Activated CD4-positive, alpha-beta T cell treated with anti-CD3 and anti-CD28 coated beads, Interleukin-10, Interleukin-2, amounts not matched to agents 100 ng/mL and 50 ng/mL, durations not matched to agents 16 hours and 8 hours (primary cell): Measurements from ENCODE around the gene PIK3IP1.

Experiments
- DNase-seq: peaks from one replicate; pipeline ENCODE4 v3.0.0-alpha.2; 2020

Gene PIK3IP1

DNA sequence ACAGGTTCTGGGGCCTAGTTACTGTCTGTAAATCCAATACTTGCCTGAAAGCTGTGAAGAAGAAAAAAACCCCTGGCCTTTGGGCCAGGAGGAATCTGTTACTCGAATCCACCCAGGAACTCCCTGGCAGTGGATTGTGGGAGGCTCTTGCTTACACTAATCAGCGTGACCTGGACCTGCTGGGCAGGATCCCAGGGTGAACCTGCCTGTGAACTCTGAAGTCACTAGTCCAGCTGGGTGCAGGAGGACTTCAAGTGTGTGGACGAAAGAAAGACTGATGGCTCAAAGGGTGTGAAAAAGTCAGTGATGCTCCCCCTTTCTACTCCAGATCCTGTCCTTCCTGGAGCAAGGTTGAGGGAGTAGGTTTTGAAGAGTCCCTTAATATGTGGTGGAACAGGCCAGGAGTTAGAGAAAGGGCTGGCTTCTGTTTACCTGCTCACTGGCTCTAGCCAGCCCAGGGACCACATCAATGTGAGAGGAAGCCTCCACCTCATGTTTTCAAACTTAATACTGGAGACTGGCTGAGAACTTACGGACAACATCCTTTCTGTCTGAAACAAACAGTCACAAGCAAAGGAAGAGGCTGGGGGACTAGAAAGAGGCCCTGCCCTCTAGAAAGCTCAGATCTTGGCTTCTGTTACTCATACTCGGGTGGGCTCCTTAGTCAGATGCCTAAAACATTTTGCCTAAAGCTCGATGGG, 13.5 kb downstream of the PIK3IP1 start:
- DNase-seq, result peak; percentile 35

GRCh38 chr22:31278151-31278621, 14.1 kb downstream of the PIK3IP1 start:
- DNase-seq, result no peak

DNA sequence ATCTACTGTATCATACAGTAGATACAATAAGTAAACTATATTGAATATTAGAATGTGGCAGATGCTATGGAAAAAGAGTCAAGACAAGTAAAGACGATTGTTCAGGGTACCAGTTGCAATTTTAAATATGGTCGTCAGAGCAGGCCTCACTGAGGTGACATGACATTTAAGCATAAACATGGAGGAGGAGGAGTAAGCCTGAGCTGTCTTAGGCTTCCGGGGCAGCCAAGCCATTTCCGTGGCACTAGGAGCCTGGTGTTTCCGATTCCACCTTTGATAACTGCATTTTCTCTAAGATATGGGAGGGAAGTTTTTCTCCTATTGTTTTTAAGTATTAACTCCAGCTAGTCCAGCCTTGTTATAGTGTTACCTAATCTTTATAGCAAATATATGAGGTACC, 14.5 kb downstream of the PIK3IP1 start:
- DNase-seq, result no peak

DNA sequence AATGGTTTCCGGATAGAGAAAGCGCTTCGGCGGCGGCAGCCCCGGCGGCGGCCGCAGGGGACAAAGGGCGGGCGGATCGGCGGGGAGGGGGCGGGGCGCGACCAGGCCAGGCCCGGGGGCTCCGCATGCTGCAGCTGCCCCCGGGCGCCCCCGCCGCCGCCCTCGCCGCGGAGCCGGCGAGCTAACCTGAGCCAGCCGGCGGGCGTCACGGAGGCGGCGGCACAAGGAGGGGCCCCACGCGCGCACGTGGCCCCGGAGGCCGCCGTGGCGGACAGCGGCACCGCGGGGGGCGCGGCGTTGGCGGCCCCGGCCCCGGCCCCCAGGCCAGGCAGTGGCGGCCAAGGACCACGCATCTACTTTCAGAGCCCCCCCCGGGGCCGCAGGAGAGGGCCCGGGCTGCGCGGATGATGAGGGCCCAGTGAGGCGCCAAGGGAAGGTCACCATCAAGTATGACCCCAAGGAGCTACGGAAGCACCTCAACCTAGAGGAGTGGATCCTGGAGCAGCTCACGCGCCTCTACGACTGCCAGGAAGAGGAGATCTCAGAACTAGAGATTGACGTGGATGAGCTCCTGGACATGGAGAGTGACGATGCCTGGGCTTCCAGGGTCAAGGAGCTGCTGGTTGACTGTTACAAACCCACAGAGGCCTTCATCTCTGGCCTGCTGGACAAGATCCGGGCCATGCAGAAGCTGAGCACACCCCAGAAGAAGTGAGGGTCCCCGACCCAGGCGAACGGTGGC, 15.7 kb downstream of the PIK3IP1 start:
- no peak for DNase-seq

- no peak for DNase-seq
Observed at GRCh38 chr22:31275576-31275975, 16.7 kb downstream of the PIK3IP1 start.

GRCh38 chr22:31275018-31275417, 17.3 kb downstream of the PIK3IP1 start:
- DNase-seq, result no peak

- no peak for DNase-seq
Observed at GRCh38 chr22:31274017-31274416, 18.3 kb downstream of the PIK3IP1 start.

- peak; percentile 60 for DNase-seq
Observed at GRCh38 chr22:31272522-31273446, 19.5 kb downstream of the PIK3IP1 start.

DNA sequence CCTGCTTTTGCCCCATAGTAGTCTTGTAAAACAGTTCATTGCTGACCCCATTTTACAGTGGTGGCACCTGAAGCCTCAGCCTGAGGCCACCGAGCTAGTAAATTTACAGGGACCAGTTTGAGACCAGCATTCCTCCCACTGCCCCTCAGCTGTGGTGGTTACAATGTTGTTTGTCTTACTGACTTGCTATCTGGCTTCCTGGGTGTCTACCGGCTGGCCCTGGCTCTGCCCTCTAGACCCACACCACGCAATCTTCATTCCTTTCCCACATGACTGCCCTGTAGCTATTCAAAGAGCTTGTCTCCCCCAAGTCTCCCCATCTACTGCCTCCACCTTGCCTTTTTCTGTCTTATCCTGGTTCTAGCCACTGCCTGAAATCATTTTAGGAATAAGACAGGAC, 20.8 kb downstream of the PIK3IP1 start:
- DNase-seq, result no peak

DNA sequence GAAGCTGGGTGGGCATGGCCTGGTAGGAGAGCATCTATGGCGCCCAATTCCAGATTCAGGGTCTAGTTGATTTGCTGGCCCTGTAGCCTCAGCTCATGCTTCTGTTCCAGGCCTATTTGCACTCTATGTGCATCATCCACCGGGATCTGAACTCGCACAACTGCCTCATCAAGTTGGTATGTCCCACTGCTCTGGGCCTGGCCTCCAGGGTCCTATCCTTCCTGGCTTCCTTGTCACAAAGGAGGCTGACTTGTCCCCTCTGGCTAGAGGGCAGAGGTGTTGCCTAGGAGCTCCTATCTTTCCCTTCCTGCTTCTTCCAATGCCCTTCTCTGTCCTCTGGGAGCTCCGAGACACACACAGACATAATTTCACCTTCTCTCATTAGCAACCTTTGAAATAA, 21.3 kb downstream of the PIK3IP1 start:
- no peak for DNase-seq

GRCh38 chr22:31269892-31270579, 22.3 kb downstream of the PIK3IP1 start:
- no peak for DNase-seq

DNA sequence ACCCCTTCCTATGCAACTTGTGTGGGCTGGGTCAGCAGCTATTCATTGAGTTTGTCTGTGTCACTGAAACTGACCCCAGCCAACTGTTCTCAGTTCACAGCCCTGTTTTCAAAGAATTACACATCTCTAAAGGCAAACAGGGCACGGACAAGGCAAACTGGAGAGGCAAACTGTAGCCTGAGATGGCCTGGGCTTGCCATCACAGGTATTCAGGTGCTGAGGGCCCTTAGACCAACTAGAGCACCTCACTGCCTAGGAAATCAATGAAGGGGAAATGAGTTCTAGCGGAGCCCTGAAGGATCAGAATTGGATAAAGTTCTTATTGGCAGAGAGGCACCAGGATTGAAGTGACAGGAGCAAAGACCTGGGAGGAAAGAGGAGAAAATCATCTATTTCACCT, 24.0 kb downstream of the PIK3IP1 start:
- no peak for DNase-seq

GRCh38 chr22:31263896-31264640, 28.2 kb downstream of the PIK3IP1 start:
- DNase-seq, result no peak

DNA sequence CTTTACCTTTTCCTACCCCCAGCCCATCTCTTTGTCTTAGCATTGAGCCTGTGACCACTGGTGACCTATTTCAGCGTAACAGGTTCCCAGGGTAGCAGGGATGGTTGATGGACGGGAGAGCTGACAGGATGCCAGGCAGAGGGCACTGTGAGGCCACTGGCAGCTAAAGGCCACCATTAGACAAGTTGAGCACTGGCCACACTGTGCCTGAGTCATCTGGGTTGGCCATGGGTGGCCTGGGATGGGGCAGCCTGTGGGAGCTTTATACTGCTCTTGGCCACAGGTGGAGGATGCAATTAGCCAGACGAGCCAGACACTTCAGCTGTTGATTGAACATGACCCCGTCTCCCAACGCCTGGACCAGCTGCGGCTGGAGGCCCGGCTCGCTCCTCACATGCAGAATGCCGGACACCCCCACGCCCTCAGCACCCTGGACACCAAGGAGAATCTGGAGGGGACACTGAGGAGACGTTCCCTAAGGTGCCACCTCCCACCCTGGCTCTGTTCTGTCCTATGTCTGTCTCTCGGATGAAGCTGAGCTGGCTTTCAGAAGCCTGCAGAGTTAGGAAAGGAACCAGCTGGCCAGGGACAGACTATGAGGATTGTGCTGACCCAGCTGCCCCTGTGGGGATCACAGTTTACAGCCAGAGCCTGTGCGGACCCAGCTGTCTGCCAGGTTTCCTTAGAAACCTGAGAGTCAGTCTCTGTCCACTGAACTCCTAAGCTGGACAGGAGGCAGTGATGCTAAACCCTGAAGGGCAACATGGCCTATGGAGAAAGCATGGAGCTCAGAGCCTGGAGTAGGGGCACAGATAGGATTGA, 29.8 kb downstream of the PIK3IP1 start:
- DNase-seq, result no peak

GRCh38 chr22:31260474-31260856, 31.8 kb downstream of the PIK3IP1 start:
- DNase-seq, result no peak

DNA sequence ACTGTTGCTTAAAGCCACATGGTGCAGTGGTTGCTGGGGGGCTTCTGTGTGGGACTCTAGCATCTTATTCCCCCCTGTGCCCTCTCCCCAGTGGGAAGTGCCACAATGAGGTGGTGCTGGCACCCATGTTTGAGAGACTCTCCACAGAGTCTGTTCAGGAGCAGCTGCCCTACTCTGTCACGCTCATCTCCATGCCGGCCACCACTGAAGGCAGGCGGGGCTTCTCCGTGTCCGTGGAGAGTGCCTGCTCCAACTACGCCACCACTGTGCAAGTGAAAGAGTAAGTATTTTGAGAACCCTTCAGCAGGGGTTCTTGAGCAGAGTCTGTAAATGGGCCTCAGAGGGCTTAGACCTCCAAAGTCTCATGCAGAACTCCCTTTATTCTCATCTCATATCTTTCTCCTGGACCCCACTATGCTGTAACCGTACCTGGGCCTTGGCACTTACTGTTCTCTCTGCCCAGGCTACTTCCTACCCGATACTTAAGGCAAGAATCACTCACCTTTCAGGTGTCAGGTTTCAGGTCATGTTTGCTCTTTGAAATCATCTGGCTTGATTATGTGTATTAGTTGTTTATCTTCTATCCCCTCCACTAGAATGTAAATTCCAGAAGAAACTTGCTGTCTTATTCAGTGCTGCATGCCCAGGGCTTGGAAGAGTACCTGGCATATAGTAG, 32.4 kb downstream of the PIK3IP1 start:
- no peak for DNase-seq

DNA sequence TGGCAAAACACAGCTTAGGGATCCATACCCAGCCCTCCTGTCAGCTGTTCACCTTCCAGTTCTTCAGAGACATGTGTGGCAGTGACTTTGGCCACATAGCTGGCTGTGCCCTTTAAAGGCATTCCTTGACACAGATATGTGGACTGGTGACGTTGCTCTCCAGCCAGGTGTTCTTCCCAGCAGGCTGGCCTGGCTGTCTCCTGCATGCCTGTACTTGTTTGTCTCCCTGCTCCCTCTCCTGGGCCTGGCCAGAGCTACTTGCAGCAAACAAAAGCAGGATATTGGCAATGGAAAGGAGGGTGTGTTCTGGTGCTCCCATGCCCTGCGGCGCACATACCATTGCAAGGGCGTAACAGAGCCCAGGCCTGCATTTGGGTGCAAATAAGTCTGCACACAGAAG, 38.3 kb downstream of the PIK3IP1 start:
- no peak for DNase-seq

DNA sequence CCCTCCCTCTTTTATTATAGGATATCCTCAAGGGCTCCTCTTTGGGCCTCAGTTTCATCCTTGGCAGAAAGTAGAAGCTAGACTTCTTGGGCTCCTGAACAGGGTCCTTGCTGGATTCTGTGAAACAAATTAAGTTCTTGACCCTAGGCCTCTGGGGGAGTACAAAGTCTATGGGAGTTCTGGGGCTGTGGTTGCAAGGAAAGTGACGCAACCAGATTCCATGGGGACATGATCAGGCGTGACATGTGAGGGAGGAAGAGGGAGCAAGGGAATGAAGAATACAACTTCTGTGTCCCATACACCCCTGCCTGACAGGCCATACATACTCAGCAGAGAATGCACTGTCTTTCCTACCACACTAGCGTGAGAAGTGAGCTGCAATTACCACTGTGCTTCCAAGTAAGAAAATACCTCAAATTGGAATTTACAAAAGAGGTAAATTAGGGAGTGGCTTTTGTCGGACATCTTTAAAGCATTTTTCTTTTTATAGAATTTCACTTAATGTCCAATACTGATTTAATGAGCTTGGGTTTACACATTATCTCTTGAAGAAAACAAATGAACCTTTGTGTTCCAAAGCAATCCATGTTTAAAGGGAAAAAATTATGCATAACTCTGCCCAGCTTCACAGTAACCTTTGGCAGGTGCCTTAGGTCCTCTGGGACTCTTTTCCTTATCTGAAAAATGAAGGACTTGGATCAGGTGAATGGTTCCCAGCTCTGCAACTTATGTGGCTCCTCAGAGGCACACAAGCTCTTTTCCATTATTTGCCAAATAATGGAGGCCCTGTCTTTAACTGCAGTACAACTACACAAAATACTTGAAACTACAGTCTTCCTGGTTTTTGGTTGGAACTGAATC, 41.3 kb downstream of the PIK3IP1 start:
- no peak for DNase-seq
